ENCODE data around the gene SWAP70. TPM values are rescaled to one million over a fixed set of nuclear protein-coding genes. Genes with fewer than 3 reads are reported as not detected.
A peak's percentile ranks its signal among the peaks of the same experiment; 100 is the strongest.

SWAP70 gene
- total RNA-seq, 1 experiment from 2014 or later = 8.6 TPM

DNA sequence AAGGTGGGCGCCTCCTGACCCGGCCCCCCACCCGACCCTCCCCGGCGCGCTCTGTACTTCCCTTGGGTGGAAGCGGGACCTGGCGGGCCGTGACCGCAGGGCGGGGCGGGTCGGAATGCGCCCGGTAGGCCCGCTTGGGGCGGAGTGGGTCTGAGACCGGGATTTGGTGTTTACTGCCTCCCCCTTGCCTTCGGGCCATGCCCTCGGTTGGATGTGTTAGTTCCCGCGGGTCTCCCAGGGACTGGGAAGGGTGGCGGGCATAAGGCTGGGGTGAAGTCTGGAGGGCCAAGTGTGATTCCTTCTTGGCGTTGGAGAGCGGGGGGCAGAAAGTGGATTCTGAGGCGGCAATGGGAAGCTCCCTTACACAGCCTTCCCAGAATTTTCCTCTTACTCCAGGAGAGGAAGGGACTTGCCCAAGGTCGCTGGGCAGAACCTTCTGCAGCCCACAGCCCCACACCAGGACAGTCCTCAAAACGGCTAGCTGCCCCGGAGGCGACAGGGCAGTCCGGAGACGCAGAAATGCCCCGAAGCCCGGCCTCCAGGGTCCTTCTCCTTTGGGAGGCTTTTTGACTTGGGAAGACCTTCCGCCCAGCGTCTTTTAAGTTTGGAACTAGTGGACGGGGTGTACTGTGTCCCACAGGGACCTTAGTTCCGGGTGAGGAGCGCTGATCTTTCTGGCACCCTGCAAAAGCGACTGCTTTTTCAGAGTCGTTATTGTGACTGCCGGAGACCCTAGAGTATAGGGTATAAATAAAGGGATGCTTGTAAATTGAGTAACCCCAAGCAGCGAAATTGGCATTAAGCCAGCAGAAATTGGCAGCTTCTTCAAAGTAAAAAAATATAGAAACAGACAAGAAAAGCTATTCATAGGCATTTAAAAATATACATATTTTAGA lies 647 bp downstream of the SWAP70 start:
- Histone ChIP-seq H3K4me2 (ENCODE audit: low read length) (peak overlapping the region; percentile 93), H4K20me1 (ENCODE audit: low read length) (no peaks in the 10 kb centered on the region), H2AFZ (ENCODE audit: low read length) (peak overlapping the region; percentile 98), H3F3A (ENCODE audit: low read length, unreplicated experiment) (no peaks in the 10 kb centered on the region), H3K9me3 (ENCODE audit: low read length) (0 out of 2 replicates have a peak, but pooled peaks cover 5% of the 10 kb centered on the region), H3K27me3 (ENCODE audit: low read length) (no peaks in the 10 kb centered on the region), H3K79me2 (ENCODE audit: low read length) (peaks cover 32% of the 10 kb centered on the region), H3K4me3 (ENCODE audit: low read length) (peak overlapping the region; percentile 96), H3K9ac (ENCODE audit: low read length) (peak overlapping the region; percentile 73), H3K9me2 (replicated peaks; ENCODE audit: low read length) (no peaks in the 10 kb centered on the region), H3K36me3 (ENCODE audit: low read depth, low read length) (peaks cover 8% of the 10 kb centered on the region; the same call in 1 of the 2 replicates), H3K27ac (ENCODE audit: low read length) (0 out of 2 replicates have a peak overlapping the region, but pooled peaks have one; percentile 0), H3K4me1 (ENCODE audit: insufficient read depth, low read length) (peaks cover 15% of the 10 kb centered on the region)
- intact Hi-C loops (cut with micrococcal nuclease) = loop anchor here (5.0 kb wide), 2 partner anchors 38 to 83 kb away; no protein-coding TSS in a partner anchor
- ChIA-PET CTCF (interaction anchor here (0.6 to 0.9 kb wide), 3 partner anchors 50 to 92 kb away, joined by 3 to 4 read pairs (median 3); no protein-coding TSS in a partner anchor), POLR2A (ENCODE audit: unreplicated experiment) (no interaction called here)
- TSS peak; percentile 45 for BruUV-seq (replicated peaks)
- ATAC-seq = peak; percentile 68
- peak; percentile 32 for DNase-seq
- TF ChIP-seq EZH2 (IDR thresholded peaks at IDR 0.05; ENCODE audit: low read length, unreplicated experiment) (no peak), EZH2phosphoT487 (IDR thresholded peaks at IDR 0.05; ENCODE audit: borderline replicate concordance, low read length) (no peak)

DNA sequence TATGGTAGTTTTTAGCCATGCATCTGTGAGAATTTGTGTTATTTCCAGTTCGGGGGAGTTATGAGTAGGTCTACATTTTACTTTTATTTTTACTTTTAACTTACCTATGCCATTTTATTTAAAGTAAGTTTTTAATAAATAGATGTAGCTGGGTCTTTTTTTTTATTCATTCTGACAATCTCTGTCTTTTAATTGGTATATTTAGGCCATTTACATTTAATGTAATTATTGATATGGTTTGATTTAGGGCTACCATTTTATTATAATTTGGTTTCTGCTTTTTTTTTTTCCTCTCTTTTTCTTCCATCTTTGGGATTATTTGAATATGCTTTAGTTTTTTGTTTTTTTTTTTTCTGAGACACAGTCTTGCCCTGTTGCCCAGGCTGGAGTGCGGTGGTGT lies 1.9 kb downstream of the SWAP70 start:
- DNase-seq (no peak), ATAC-seq (no peak)
- ChIA-PET CTCF (no interaction called here), POLR2A (ENCODE audit: unreplicated experiment) (no interaction called here)
- peaks cover 32% of the 10 kb centered on the region for H3K79me2 ChIP-seq (ENCODE audit: low read length)
- H3F3A ChIP-seq (ENCODE audit: low read length, unreplicated experiment) = no peaks in the 10 kb centered on the region
- no peak overlapping the region for H3K27ac ChIP-seq (ENCODE audit: low read length)
- H3K9me2 ChIP-seq (replicated peaks; ENCODE audit: low read length) = no peaks in the 10 kb centered on the region
- TF ChIP-seq EZH2 (IDR thresholded peaks at IDR 0.05; ENCODE audit: low read length, unreplicated experiment) (no peak), EZH2phosphoT487 (IDR thresholded peaks at IDR 0.05; ENCODE audit: borderline replicate concordance, low read length) (no peak)
- TF ChIP-seq, protein P1, sequence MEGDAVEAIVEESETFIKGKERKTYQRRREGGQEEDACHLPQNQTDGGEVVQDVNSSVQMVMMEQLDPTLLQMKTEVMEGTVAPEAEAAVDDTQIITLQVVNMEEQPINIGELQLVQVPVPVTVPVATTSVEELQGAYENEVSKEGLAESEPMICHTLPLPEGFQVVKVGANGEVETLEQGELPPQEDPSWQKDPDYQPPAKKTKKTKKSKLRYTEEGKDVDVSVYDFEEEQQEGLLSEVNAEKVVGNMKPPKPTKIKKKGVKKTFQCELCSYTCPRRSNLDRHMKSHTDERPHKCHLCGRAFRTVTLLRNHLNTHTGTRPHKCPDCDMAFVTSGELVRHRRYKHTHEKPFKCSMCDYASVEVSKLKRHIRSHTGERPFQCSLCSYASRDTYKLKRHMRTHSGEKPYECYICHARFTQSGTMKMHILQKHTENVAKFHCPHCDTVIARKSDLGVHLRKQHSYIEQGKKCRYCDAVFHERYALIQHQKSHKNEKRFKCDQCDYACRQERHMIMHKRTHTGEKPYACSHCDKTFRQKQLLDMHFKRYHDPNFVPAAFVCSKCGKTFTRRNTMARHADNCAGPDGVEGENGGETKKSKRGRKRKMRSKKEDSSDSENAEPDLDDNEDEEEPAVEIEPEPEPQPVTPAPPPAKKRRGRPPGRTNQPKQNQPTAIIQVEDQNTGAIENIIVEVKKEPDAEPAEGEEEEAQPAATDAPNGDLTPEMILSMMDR (conservative IDR thresholded peaks at IDR 0.05; ENCODE audit: low read depth, low read length) = no peak
- H3K9me3 ChIP-seq (ENCODE audit: low read length) = 0 out of 2 replicates have a peak, but pooled peaks cover 5% of the 10 kb centered on the region
- BruUV-seq (replicated peaks) = no TSS peak
- H3K4me2 ChIP-seq (ENCODE audit: low read length) = no peak overlapping the region
- no peaks in the 10 kb centered on the region for H3K27me3 ChIP-seq (ENCODE audit: low read length)
- H3K36me3 ChIP-seq (ENCODE audit: low read depth, low read length) = peaks cover 8% of the 10 kb centered on the region; the same call in 1 of the 2 replicates
- no peak overlapping the region for H3K4me3 ChIP-seq (ENCODE audit: low read length)
- H2AFZ ChIP-seq (ENCODE audit: low read length) = no peak overlapping the region
- H3K4me1 ChIP-seq (ENCODE audit: insufficient read depth, low read length) = peaks cover 11% of the 10 kb centered on the region
- H3K9ac ChIP-seq (ENCODE audit: low read length) = no peak overlapping the region
- intact Hi-C loops (cut with micrococcal nuclease) = no loop called here
- H4K20me1 ChIP-seq (ENCODE audit: low read length) = no peaks in the 10 kb centered on the region

DNA sequence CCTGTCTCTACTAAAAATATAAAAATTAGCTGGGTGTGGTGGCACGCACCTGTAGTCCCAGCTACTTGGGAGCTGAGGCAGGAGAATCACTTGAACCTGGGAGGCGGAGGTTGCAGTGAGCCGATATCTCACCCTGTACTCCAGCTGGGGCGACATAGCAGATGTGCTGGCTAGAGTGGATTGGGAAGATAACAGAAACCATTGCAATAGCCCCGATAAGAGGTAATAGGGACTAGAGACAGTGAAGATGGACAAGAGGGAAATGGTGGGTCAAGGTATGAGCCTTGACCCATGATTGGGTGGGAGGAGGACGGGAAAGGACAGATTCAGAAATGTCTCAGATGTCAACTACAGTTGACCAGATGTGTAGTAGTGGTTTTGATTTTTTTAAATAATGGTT lies 6.1 kb downstream of the SWAP70 start:
- Histone ChIP-seq H3K9me3 (ENCODE audit: low read length) (0 out of 2 replicates have a peak, but pooled peaks cover 5% of the 10 kb centered on the region), H3K9me2 (replicated peaks; ENCODE audit: low read length) (no peaks in the 10 kb centered on the region), H3K27me3 (ENCODE audit: low read length) (no peaks in the 10 kb centered on the region), H2AFZ (ENCODE audit: low read length) (no peak overlapping the region), H3F3A (ENCODE audit: low read length, unreplicated experiment) (no peaks in the 10 kb centered on the region), H3K4me1 (ENCODE audit: insufficient read depth, low read length) (no peaks in the 10 kb centered on the region), H4K20me1 (ENCODE audit: low read length) (no peaks in the 10 kb centered on the region), H3K79me2 (ENCODE audit: low read length) (peaks cover 23% of the 10 kb centered on the region), H3K4me3 (ENCODE audit: low read length) (no peak overlapping the region), H3K27ac (ENCODE audit: low read length) (no peak overlapping the region), H3K4me2 (ENCODE audit: low read length) (no peak overlapping the region), H3K9ac (ENCODE audit: low read length) (no peak overlapping the region), H3K36me3 (ENCODE audit: low read depth, low read length) (peaks cover 8% of the 10 kb centered on the region; the same call in 1 of the 2 replicates)
- BruUV-seq (replicated peaks) = no TSS peak
- ATAC-seq = no peak
- no peak for TF ChIP-seq EZH2phosphoT487 (IDR thresholded peaks at IDR 0.05; ENCODE audit: borderline replicate concordance, low read length)
- TF ChIP-seq, protein P1 (conservative IDR thresholded peaks at IDR 0.05; ENCODE audit: low read depth, low read length) = no peak
- no peak for TF ChIP-seq EZH2 (IDR thresholded peaks at IDR 0.05; ENCODE audit: low read length, unreplicated experiment)
- intact Hi-C loops (cut with micrococcal nuclease) = no loop called here
- no peak for DNase-seq
- CTCF ChIA-PET = no interaction called here
- POLR2A ChIA-PET (ENCODE audit: unreplicated experiment) = no interaction called here

Measured in PC-3 (cell line).